Stimulated activated naive CD8-positive, alpha-beta T cell treated with anti-CD3 and anti-CD28 coated beads, Interleukin-15, Interleukin-2, amounts not matched to agents 100 ng/mL and 50 ng/mL, for 24 hours (primary cell): ENCODE measurements around the gene ABCA6.
"Not testable (repeated sequence)": the region's sequence is repeated elsewhere in the genome, so short reads cannot be mapped to it uniquely, and the experiment has no call there.

Experiments
- H3K27ac Mint-ChIP-seq: one replicate; pipeline ENCODE4 v1.8.0; 2021; ENCODE audit warnings: mild to moderate bottlenecking, mixed read lengths
- H3K27me3 Mint-ChIP-seq: one replicate; pipeline ENCODE4 v1.8.0; 2021; ENCODE audit warnings: mixed read lengths
- H3K36me3 Mint-ChIP-seq: one replicate; pipeline ENCODE4 v1.8.0; 2021; ENCODE audit warnings: low read depth, mixed read lengths
- H3K4me1 Mint-ChIP-seq: one replicate; pipeline ENCODE4 v1.8.0; 2021; ENCODE audit warnings: low read depth, mixed read lengths
- H3K4me3 Mint-ChIP-seq: one replicate; pipeline ENCODE4 v1.8.0; 2021; ENCODE audit warnings: mild to moderate bottlenecking, mixed read lengths
- H3K9me3 Mint-ChIP-seq: one replicate; pipeline ENCODE4 v1.8.0; 2021; ENCODE audit warnings: mixed read lengths

Gene ABCA6

DNA sequence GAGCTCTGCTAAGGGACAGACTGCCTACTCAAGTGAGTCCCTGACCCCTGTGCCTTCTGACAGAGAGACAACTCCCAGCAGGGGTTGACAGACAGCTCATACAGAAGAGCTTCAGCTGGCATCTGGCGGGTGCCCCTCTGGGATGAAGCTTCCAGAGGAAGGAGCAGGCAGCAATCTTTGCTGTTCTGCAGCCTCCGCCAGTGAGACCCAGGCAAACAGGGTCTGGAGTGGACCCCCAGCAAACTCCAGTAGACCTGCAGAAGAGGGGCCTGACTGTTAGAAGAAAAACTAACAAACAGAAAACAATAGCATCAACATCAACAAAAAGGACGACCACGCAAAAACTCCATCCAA lies 70.5 kb downstream of the ABCA6 start:
- Mint-ChIP-seq H3K9me3 (peaks cover 25% of the 10 kb centered on the region), H3K4me1 (peaks cover 20% of the 10 kb centered on the region)
- not testable (repeated sequence) for H3K4me3 Mint-ChIP-seq, H3K36me3 Mint-ChIP-seq, H3K27me3 Mint-ChIP-seq, H3K27ac Mint-ChIP-seq

DNA sequence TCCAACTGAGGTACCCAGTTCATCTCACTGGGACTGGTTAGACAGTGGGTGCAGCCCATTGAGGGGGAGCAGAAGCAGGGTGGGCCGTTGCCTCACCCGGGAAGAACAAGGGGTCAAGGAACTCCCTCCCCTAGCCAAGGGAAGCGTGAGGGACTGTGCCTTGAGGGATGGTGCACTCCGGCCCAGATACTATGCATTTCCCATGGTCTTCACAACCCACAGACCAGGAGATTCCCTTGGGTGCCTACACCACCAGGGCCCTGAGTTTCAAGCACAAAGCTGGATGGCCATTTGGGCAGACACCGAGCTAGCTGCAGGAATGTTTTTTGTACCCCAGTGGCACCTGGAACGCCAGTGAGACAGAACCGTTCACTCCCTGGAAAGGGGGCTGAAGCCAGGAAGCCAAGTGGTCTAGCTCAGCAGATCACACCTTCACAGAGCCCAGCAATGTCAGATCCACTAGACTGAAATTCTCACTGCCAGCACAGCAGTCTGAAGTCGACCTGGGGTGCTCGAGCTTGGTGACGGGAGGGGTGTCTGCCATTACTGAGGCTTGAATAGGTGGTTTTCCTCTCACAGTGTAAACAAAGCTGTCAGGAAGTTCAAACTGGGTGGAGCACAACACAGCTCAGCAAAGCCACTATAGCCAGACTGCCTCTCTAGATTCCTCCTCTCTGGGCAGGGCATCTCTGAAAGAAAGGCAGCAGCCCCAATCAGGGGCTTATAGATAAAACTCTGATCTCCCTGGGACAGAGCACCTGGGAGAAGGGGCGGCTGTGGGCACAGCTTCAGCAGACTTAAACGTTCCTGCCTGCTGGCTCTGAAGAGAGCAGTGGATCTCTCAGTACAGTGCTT lies 71.1 kb downstream of the ABCA6 start:
- not testable (repeated sequence) for H3K27me3 Mint-ChIP-seq, H3K36me3 Mint-ChIP-seq, H3K4me3 Mint-ChIP-seq, H3K27ac Mint-ChIP-seq
- peaks cover 25% of the 10 kb centered on the region for H3K9me3 Mint-ChIP-seq
- peaks cover 26% of the 10 kb centered on the region for H3K4me1 Mint-ChIP-seq

DNA sequence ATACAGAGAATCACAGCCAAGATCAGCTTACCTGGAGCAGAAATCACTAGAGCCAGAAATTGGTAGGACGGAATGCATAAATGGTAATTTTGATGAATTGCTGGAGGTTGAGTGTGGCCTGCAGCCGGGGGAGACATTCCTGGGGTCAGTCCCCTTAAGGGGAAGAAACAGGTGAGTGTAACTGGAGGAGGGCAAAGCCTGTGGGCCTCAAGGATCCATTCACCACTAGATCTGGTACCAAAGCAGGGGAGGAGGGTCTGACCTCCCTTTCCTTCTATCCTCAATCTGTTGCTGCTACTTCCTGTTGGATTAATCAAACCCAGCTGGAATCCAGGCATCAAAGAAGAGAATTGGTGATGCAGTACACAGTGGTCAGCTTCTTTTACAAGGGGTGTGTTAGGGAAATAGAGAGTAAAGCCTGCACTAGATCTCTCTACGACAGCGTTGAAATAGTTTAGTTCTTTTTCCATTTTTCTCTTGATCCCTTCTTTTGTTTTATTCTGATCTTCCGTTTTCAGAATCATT lies 72.4 kb downstream of the ABCA6 start:
- peaks cover 17% of the 10 kb centered on the region for H3K9me3 Mint-ChIP-seq
- H3K27ac Mint-ChIP-seq, result no peak overlapping the region
- H3K4me3 Mint-ChIP-seq, result no peak overlapping the region
- H3K27me3 Mint-ChIP-seq, result no peaks in the 10 kb centered on the region
- H3K4me1 Mint-ChIP-seq, result peaks cover 36% of the 10 kb centered on the region
- no peaks in the 10 kb centered on the region for H3K36me3 Mint-ChIP-seq

DNA sequence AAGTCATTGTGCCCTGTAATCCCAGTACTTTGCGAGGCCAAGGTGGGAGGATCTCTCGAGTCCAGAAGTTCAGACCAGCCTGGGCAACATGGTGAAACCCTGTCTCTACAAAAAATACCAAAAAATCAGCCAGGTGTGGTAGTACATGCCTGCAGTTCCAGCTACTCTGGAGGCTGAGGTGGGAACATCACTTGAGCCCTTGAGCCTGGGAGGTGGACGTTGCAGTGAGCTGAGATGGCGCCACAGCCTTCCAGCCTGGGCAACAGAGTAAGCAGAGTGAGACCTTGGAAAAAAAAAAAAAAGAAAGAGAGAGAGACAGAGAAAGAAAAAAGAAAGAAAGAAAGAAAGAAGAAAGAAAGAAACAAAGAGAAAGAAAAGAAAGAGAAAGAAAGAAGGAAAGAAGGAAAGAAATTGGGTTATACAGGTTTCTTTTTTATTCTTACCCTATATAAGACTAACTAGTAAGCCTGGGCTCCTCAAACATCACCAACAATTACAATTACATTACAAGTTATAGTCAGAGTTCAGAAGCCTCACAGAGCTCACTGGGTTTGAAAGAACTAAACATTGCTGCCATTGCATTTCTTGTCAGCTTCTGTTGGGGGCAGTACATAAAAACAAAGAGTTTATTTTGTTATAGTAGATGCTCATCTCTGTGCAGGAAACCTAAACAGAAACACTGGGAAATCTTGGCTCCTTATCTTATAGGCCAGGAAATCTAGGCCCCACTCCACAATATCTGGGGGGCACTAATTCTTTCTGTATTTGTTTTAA lies 74.2 kb downstream of the ABCA6 start:
- peaks cover 6% of the 10 kb centered on the region for H3K9me3 Mint-ChIP-seq
- H3K4me3 Mint-ChIP-seq, result no peak overlapping the region
- H3K36me3 Mint-ChIP-seq, result no peaks in the 10 kb centered on the region
- H3K27ac Mint-ChIP-seq, result no peak overlapping the region
- H3K27me3 Mint-ChIP-seq, result no peaks in the 10 kb centered on the region
- H3K4me1 Mint-ChIP-seq, result peaks cover 36% of the 10 kb centered on the region

DNA sequence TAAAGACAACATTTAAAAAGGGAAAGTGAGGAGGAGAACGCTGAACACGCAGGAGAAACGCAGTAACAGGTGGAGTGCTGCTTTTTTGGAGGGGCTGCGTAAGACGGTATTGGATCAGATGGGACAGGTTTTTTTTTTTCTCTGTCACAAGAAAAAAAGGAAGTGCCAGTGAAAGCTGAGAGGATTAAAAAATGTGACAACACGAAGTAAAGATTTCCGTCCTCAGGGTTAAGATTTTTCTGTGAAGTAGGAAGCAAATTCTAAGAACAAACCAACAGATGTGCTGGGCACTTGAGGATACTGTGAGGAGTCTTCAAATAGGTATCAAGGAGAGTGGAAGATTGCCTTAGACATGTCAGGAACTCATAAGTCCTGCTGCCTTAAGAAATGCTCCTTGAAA lies 75.2 kb downstream of the ABCA6 start:
- Mint-ChIP-seq H3K9me3 (no peaks in the 10 kb centered on the region), H3K27ac (no peak overlapping the region), H3K27me3 (no peaks in the 10 kb centered on the region), H3K36me3 (no peaks in the 10 kb centered on the region), H3K4me3 (peak overlapping the region; percentile 11), H3K4me1 (peaks cover 35% of the 10 kb centered on the region)

DNA sequence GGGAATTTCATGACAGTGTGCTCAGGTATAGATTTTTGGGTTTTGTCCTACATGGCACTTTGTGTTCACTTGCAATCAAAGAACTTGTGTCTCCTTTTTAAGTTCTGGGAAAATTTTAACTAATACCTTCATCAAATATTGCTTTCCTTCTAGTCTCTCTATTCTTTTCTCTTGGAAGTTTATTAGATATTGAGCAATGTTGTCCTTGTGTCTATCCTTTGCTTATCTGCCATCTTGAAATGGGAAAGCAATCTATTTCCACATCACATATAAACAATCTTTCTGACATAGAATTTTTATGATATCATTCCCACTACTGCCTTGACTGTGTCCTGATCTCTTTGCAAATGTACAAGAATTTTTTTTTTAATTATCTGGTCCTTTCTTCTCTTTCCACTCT lies 76.6 kb downstream of the ABCA6 start:
- no peaks in the 10 kb centered on the region for H3K36me3 Mint-ChIP-seq
- no peak overlapping the region for H3K27ac Mint-ChIP-seq
- no peaks in the 10 kb centered on the region for H3K9me3 Mint-ChIP-seq
- no peak overlapping the region for H3K4me3 Mint-ChIP-seq
- H3K4me1 Mint-ChIP-seq, result peaks cover 26% of the 10 kb centered on the region
- H3K27me3 Mint-ChIP-seq, result no peaks in the 10 kb centered on the region

DNA sequence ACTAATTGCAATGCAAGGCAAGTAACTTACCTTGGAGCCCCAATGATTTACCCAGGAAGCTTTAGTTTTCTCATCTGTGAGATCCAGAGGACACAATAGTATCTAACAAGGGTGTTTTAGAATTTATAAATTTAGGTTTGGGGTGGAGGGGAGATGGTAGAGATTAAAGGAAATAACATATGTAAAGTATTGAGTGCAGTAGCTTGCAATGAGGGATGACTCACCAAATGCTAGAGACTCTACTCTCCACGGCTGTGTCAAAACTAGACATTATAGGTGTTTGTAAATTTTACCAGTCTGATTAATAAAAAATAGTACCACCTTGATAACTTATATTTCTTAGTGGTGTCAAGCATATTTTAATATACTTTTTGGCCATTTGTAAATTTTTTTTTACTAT lies 77.2 kb downstream of the ABCA6 start:
- Mint-ChIP-seq H3K27ac (no peak overlapping the region), H3K4me1 (peaks cover 26% of the 10 kb centered on the region), H3K27me3 (no peaks in the 10 kb centered on the region), H3K36me3 (no peaks in the 10 kb centered on the region), H3K9me3 (no peaks in the 10 kb centered on the region), H3K4me3 (no peak overlapping the region)

DNA sequence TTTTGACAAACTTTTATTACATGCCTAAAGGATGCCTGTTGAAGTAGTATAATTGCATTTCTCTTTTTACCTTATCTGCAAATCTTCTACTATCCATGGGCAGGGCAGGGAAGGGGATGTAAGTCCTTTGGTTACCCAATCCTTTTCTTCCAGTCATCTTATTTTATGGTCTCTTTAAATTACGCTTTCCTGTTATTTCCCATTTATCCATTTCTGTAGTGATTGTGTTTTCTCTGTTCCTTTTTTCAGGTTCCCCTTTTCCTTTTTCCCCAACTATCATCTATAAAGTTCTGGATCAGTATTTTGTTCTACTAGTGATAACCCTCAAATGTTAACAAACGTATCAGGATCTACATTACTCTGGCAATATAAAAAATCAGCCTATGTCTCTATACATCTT lies 77.7 kb downstream of the ABCA6 start:
- H3K27ac Mint-ChIP-seq, result no peak overlapping the region
- no peaks in the 10 kb centered on the region for H3K36me3 Mint-ChIP-seq
- peaks cover 26% of the 10 kb centered on the region for H3K4me1 Mint-ChIP-seq
- no peak overlapping the region for H3K4me3 Mint-ChIP-seq
- no peaks in the 10 kb centered on the region for H3K9me3 Mint-ChIP-seq
- H3K27me3 Mint-ChIP-seq, result no peaks in the 10 kb centered on the region

DNA sequence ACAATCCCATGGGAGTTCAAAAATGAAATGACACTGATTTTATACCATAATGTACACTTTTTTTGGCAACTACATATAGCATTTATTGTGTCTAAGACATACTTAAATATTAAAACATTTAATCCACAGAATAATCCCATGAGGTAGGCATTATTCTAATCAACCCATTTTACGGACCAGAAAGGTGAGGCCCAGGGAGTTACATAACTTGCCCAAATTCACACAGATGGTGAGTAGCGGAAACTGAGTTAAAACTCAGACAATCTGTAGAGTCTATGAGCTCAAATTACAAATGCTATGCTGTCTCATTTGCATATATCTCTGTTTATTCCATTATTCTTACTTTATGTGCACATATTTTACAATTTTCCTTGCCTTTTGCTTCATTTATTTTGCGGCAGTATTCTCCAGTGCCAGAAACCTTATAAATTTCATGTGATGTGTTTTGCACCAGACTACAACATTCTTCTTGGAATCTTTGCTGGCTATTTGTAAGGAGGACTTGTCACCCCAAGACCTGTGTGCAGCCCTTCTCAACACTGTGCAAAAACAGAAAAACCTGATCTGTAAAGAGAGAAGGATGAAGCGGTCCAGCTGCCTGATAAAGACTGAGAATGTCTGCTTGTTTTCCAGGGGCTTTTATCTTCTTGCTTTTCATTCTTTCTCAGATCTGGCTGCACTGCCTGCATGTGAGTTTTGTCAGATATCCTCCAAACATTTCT lies 78.7 kb downstream of the ABCA6 start:
- H3K27ac Mint-ChIP-seq, result no peak overlapping the region
- peaks cover 2% of the 10 kb centered on the region for H3K9me3 Mint-ChIP-seq
- H3K27me3 Mint-ChIP-seq, result no peaks in the 10 kb centered on the region
- no peaks in the 10 kb centered on the region for H3K36me3 Mint-ChIP-seq
- no peak overlapping the region for H3K4me3 Mint-ChIP-seq
- H3K4me1 Mint-ChIP-seq, result peaks cover 26% of the 10 kb centered on the region

DNA sequence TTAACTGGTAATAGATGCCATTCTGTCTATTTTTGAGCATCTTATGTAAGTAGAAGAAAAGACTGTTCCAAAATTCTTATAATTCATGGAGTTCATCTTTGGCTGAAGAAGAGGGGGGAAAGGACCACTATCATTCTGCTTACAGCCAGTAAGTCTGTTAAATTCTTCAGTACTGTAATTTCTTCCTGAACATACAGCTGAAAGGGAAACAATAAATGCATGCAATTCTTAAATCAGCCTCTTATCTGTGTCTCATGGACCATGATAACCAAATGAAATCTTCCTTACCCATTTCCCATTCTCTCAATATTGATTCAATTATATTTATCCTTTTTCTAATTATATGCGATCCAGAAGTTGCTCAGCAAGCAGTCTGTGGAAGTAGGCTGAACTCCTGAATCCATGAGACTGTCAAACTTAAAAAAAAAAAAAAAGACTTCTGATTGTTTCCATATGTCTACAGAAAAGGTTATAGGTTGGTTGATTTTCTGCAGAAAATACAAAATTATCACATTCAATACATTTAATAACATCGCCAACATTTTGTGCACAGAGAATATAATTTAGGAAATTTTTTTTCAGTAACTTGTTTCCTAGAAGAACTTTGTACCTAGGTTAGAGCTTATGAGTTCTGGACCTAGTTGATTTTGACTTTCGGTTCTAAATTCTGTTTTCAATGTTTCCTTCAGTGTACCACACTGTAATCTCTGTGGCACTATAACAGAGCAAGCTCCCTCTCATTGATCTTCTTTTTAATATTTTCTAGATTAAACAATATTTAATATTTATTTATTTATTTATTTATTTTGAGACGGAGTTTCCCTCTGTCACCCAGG lies 79.8 kb downstream of the ABCA6 start:
- peaks cover 21% of the 10 kb centered on the region for H3K4me1 Mint-ChIP-seq
- H3K27me3 Mint-ChIP-seq, result no peaks in the 10 kb centered on the region
- no peak overlapping the region for H3K27ac Mint-ChIP-seq
- H3K9me3 Mint-ChIP-seq, result peaks cover 9% of the 10 kb centered on the region
- no peaks in the 10 kb centered on the region for H3K36me3 Mint-ChIP-seq
- H3K4me3 Mint-ChIP-seq, result no peak overlapping the region

DNA sequence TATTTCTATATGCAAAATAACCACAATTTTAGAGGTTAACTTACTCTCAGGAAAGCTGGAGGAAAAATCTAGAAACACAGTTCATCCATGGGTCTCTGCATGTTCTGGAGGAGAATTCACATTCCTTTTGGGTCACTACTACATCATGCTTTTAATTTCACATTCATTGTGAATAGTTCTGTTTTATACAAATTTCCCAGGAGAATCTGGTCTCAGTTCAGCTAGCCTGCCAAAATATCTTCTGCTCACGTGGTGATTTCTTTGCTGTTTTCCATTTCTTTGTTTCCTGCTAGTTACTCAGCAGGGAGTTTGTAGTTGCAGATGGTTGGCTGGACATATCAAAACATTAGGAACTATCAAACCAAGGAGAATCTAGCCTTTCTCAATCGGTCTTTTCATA lies 80.9 kb downstream of the ABCA6 start, which contains the start of gene ABCA9:
TSS of gene ABCA9 (minus strand) at position 106 of the 400 bp plus-strand sequence. CDS start 9,801 bp downstream, outside the sequence.
- H3K4me1 Mint-ChIP-seq, result peaks cover 12% of the 10 kb centered on the region
- no peak within 1 kb of the TSS for H3K27ac Mint-ChIP-seq
- no peaks in the 10 kb centered on the region for H3K27me3 Mint-ChIP-seq
- peaks cover 12% of the 10 kb centered on the region for H3K9me3 Mint-ChIP-seq
- H3K4me3 Mint-ChIP-seq, result no peak within 1 kb of the TSS
- H3K36me3 Mint-ChIP-seq, result no peaks in the 10 kb centered on the region

DNA sequence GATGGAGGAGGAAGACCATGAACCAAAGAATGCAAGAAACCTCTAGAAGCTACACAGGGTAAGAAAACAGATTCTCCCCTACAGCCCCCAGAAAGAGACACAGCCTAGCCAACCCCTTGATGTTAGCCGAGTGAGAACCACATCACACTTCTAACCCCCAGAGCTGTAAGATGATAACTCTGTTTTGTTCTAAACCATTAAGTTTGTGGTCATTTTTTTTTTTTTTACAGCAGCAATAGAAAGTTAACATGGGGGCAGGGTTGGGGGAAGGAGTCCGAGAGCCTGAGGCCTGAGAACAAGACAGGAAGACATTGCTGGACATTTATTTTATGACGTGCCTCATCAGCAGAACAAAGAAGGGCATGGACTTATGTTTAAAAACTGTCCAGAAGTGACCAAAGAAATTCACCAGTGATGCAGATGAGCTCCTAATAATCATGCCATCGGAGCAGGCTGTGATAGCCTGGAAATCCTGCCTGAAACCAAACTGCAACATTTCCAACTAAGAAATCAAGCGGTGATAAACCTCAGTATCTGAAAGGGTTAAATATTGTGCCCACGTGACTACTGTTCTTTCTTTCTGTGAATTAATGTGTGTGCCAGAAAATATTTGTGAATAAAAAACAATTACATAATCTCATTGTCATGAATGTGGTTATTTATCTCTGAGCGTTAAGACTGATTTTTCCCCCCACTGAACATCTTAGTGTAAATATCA lies 82.1 kb downstream of the ABCA6 start:
- Mint-ChIP-seq H3K27ac (no peak overlapping the region), H3K4me3 (no peak overlapping the region)

DNA sequence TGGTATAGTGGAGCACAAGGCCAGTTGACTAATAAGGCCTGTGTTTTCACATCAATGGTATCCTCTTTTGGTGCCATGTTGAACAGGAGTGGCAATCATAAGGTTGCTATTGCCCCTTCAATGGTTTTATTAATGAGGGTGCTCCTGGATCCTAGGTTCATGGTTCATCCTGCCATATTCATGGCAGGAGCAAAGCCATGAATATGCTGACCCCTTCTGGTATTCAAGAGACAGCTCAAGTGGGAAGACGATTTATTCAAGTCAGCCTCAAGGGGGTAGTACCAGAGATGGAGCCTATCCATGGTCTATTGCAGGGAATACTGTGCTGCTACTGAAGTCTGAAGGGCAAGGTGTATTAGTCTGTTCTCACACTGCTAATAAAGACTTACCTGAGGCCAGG lies 83.5 kb downstream of the ABCA6 start:
- Mint-ChIP-seq H3K4me3 (no peak overlapping the region), H3K27me3 (no peaks in the 10 kb centered on the region), H3K27ac (no peak overlapping the region), H3K36me3 (no peaks in the 10 kb centered on the region), H3K4me1 (no peaks in the 10 kb centered on the region), H3K9me3 (peaks cover 17% of the 10 kb centered on the region)

More for the DNA sequence above, 82.1 kb downstream of the ABCA6 start:
- H3K4me1 Mint-ChIP-seq, result no peaks in the 10 kb centered on the region
- no peaks in the 10 kb centered on the region for H3K36me3 Mint-ChIP-seq
- H3K9me3 Mint-ChIP-seq, result peaks cover 17% of the 10 kb centered on the region
- no peaks in the 10 kb centered on the region for H3K27me3 Mint-ChIP-seq

DNA sequence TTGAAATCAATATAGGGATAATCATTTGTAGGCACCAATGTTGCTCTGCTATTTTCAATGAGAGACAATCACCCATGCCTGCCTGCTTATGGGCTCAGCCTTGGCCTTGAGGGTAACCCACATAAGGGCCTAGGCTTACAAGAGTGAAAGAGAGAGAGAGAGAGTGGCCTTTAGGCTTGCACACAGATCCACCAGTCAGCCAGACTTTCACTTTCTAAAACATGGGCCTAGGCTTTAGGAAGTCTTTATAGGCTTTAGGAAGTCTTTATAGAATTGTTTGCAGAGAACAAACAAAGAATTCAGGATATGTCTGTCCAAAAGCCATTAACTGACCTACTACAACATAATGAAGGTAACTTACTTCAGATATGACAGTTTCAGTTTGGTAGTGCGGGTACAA lies 84.4 kb downstream of the ABCA6 start:
- Mint-ChIP-seq H3K4me1 (no peaks in the 10 kb centered on the region), H3K36me3 (no peaks in the 10 kb centered on the region), H3K27ac (no peak overlapping the region), H3K9me3 (peaks cover 17% of the 10 kb centered on the region), H3K4me3 (no peak overlapping the region), H3K27me3 (no peaks in the 10 kb centered on the region)
